H9 (cell line): ENCODE results near the gene SPEF2. TPM values are rescaled to one million over a fixed set of nuclear protein-coding genes. Genes with fewer than 3 reads are reported as not detected.

Source experiments
- DNase-seq: peaks from one replicate; pipeline ENCODE4 v3.0.0-alpha.2; 2017
- H2AFZ ChIP-seq: one replicate; pipeline ENCODE4 v1.6.1; 2013; ENCODE audit warnings: mild to moderate bottlenecking, low read length, control low read depth, moderate library complexity
- H2AK5ac ChIP-seq: 2 replicates; pipeline ENCODE4 v1.6.1; 2013; ENCODE audit warnings: low read length, control low read depth, mixed read lengths; ENCODE audit not compliant: insufficient read length
- H2BK120ac ChIP-seq: one replicate; pipeline ENCODE4 v1.6.1; 2013; ENCODE audit warnings: low read depth, mild to moderate bottlenecking, low read length, control low read depth, inconsistent platforms; ENCODE audit not compliant: poor library complexity, severe bottlenecking
- H2BK12ac ChIP-seq: 2 replicates; pipeline ENCODE4 v1.6.1; 2013; ENCODE audit warnings: low read length, control low read depth, mixed read lengths, low read depth; ENCODE audit not compliant: insufficient read length
- H2BK15ac ChIP-seq: 2 replicates; pipeline ENCODE4 v1.6.1; 2013; ENCODE audit warnings: low read depth, low read length, control low read depth
- H2BK20ac ChIP-seq: one replicate; pipeline ENCODE4 v1.6.1; 2013; ENCODE audit warnings: low read depth, mild to moderate bottlenecking, low read length, control low read depth, inconsistent platforms; ENCODE audit not compliant: poor library complexity, severe bottlenecking
- H2BK5ac ChIP-seq: 2 replicates; pipeline ENCODE4 v1.6.1; 2013; ENCODE audit warnings: low read length, control low read depth, mixed read lengths; ENCODE audit not compliant: insufficient read length
- H3K14ac ChIP-seq: 2 replicates; pipeline ENCODE4 v1.6.1; 2013; ENCODE audit warnings: low read length, control low read depth; ENCODE audit not compliant: insufficient read depth
- H3K18ac ChIP-seq: 2 replicates; pipeline ENCODE4 v1.6.1; 2013; ENCODE audit warnings: low read depth, mild to moderate bottlenecking, mixed read lengths, low read length, control low read depth; ENCODE audit not compliant: insufficient read length
- H3K23ac ChIP-seq: 2 replicates; pipeline ENCODE4 v1.6.1; 2013; ENCODE audit warnings: low read length, control low read depth, mixed read lengths, low read depth; ENCODE audit not compliant: insufficient read length
- H3K23me2 ChIP-seq: 2 replicates; pipeline ENCODE4 v1.6.1; 2013; ENCODE audit warnings: low read depth, mild to moderate bottlenecking, mixed read lengths, low read length, control low read depth; ENCODE audit not compliant: insufficient read length, poor library complexity, severe bottlenecking
- H3K27ac ChIP-seq: 2 replicates; pipeline ENCODE4 v1.5.1; 2013; ENCODE audit warnings: low read length, control low read depth, mixed read lengths, low read depth; ENCODE audit not compliant: insufficient read length
- H3K27me3 ChIP-seq: 2 replicates; pipeline ENCODE4 v1.6.1; 2013; ENCODE audit warnings: low read length, control low read depth, inconsistent platforms; ENCODE audit not compliant: insufficient read depth
- H3K4ac ChIP-seq: 2 replicates; pipeline ENCODE4 v1.6.1; 2013; ENCODE audit warnings: low read depth, mild to moderate bottlenecking, control low read depth, inconsistent platforms, low read length, moderate library complexity
- H3K4me1 ChIP-seq: 2 replicates; pipeline ENCODE4 v1.6.1; 2013; ENCODE audit warnings: low read length, control low read depth, inconsistent platforms; ENCODE audit not compliant: insufficient read depth
- H3K4me2 ChIP-seq: 2 replicates; pipeline ENCODE4 v1.6.1; 2013; ENCODE audit warnings: low read length, control low read depth, mixed read lengths; ENCODE audit not compliant: insufficient read length, insufficient read depth
- H3K56ac ChIP-seq: 2 replicates; pipeline ENCODE4 v1.6.1; 2013; ENCODE audit warnings: low read depth, mild to moderate bottlenecking, mixed read lengths, low read length, control low read depth; ENCODE audit not compliant: insufficient read length
- H3K79me1 ChIP-seq: 2 replicates; pipeline ENCODE4 v1.6.1; 2013; ENCODE audit warnings: low read depth, mild to moderate bottlenecking, moderate library complexity, low read length, control low read depth, inconsistent platforms; ENCODE audit not compliant: insufficient read depth, poor library complexity, severe bottlenecking
- H3K79me2 ChIP-seq: 2 replicates; pipeline ENCODE4 v1.6.1; 2013; ENCODE audit warnings: low read length, control low read depth, inconsistent platforms; ENCODE audit not compliant: insufficient read depth
- H3K9ac ChIP-seq: 2 replicates; pipeline ENCODE4 v1.6.1; 2013; ENCODE audit warnings: low read length, control low read depth, mixed read lengths; ENCODE audit not compliant: insufficient read length; ENCODE audit errors: extremely low read depth
- H3K9me3 ChIP-seq: one replicate; pipeline ENCODE4 v1.6.1; 2013; ENCODE audit warnings: low read depth, low read length, inconsistent platforms; ENCODE audit not compliant: control insufficient read depth
- H3T11ph ChIP-seq: one replicate; pipeline ENCODE4 v1.6.1; 2013; ENCODE audit warnings: mild to moderate bottlenecking, low read length, control low read depth, inconsistent platforms
- H4K20me1 ChIP-seq: one replicate; pipeline ENCODE4 v1.6.1; 2013; ENCODE audit not compliant: control insufficient read depth, insufficient read length, insufficient read depth
- H4K5ac ChIP-seq: 2 replicates; pipeline ENCODE4 v1.6.1; 2013; ENCODE audit warnings: low read depth, mild to moderate bottlenecking, mixed read lengths, low read length, control low read depth; ENCODE audit not compliant: insufficient read length
- H4K8ac ChIP-seq: replicated peaks from 2 replicates; pipeline ENCODE4 v1.6.1; 2013; ENCODE audit warnings: low read length, control low read depth, mixed read lengths, low read depth; ENCODE audit not compliant: insufficient read length
- H4K91ac ChIP-seq: 2 replicates; pipeline ENCODE4 v1.6.1; 2013; ENCODE audit warnings: low read depth, mild to moderate bottlenecking, moderate library complexity, mixed read lengths, low read length, control low read depth; ENCODE audit not compliant: insufficient read length
- H3K27ac Mint-ChIP-seq, 3 experiments: 2 replicates in 2 of 3; 3 replicates in 1 of 3; pipeline ENCODE4 v1.8.0; 2020 to 2021; ENCODE audit warnings: mixed read lengths in 3 of 3, mild to moderate bottlenecking in 1 of 3, moderate library complexity in 1 of 3
- H3K27me3 Mint-ChIP-seq: 2 replicates; pipeline ENCODE4 v1.8.0; 2021; ENCODE audit warnings: low read depth, mild to moderate bottlenecking, moderate library complexity, mixed read lengths
- H3K36me3 Mint-ChIP-seq, 3 experiments: 2 replicates in 2 of 3; 3 replicates in 1 of 3; pipeline ENCODE4 v1.8.0; 2020 to 2021; ENCODE audit warnings: low read depth in 3 of 3, mixed read lengths in 3 of 3; ENCODE audit not compliant: insufficient read depth in 1 of 3
- H3K4me1 Mint-ChIP-seq, 2 experiments: 2 replicates each; pipeline ENCODE4 v1.8.0; 2020; ENCODE audit warnings: mixed read lengths in 2 of 2
- H3K4me3 Mint-ChIP-seq, 2 experiments: 2 replicates in 1 of 2; 3 replicates in 1 of 2; pipeline ENCODE4 v1.8.0; 2020 to 2021; ENCODE audit warnings: mild to moderate bottlenecking in 2 of 2, mixed read lengths in 2 of 2, moderate library complexity in 1 of 2
- H3K9me3 Mint-ChIP-seq, 2 experiments: 2 replicates in 1 of 2; 3 replicates in 1 of 2; pipeline ENCODE4 v1.8.0; 2020; ENCODE audit warnings: mild to moderate bottlenecking in 2 of 2, mixed read lengths in 2 of 2, moderate library complexity in 1 of 2
- CTCF ChIP-seq: fragments of 200-600 bp; sonication (generic); conservative IDR thresholded peaks from 3 replicates; pipeline ENCODE4 v1.8.0; 2021; ENCODE audit warnings: antibody characterized with exemption, mild to moderate bottlenecking
- WGBS: extraction: QIAGEN DNeasy Blood & Tissue Kit; methylation state at CpG from one replicate; pipeline ENCODE4 v1.1.7; 2013; ENCODE audit warnings: missing lambda C conversion rate, low lambda C conversion rate, mixed read lengths; ENCODE audit not compliant: insufficient read length; ENCODE audit errors: extremely low coverage; 5-methylcytosine and 5-hydroxymethylcytosine counted together
- total RNA-seq: library from RNA; stranded (reverse); gene quantifications from 2 replicates; pipeline ENCODE4 v1.2.1, GENCODE V29; 2021

SPEF2 gene
- total RNA-seq, 1 experiment from 2014 or later: 1.0 TPM

GRCh38 chr5:35783551-35783950 lies 165.9 kb downstream of the SPEF2 start:
- no peaks in the 10 kb centered on the region for H3K79me1 ChIP-seq
- H4K8ac ChIP-seq: no peak overlapping the region
- H3K4me2 ChIP-seq: no peak overlapping the region
- H3K18ac ChIP-seq: no peak overlapping the region
- H2BK12ac ChIP-seq: no peak overlapping the region
- H2BK20ac ChIP-seq: no peak overlapping the region
- H3T11ph ChIP-seq: no peak overlapping the region
- no peak overlapping the region for H3K23ac ChIP-seq
- no CpG with 5 or more reads among the region's 1 CpG for WGBS
- Mint-ChIP-seq H3K27me3 (peaks cover 28% of the 10 kb centered on the region), H3K36me3 (no peaks in the 10 kb centered on the region), H3K27ac (no peak overlapping the region), H3K4me1 (no peaks in the 10 kb centered on the region), H3K9me3 (no peaks in the 10 kb centered on the region), H3K4me3 (no peak overlapping the region)
- H4K91ac ChIP-seq: no peak overlapping the region
- no peak overlapping the region for H3K27ac ChIP-seq
- no peaks in the 10 kb centered on the region for H3K23me2 ChIP-seq
- DNase-seq: no peak
- no peak overlapping the region for H2AFZ ChIP-seq
- no peak overlapping the region for H2AK5ac ChIP-seq
- no peak overlapping the region for H3K56ac ChIP-seq
- H3K27me3 ChIP-seq: no peaks in the 10 kb centered on the region
- no peak overlapping the region for H3K4ac ChIP-seq
- no peaks in the 10 kb centered on the region for H3K79me2 ChIP-seq
- H4K20me1 ChIP-seq: no peaks in the 10 kb centered on the region
- no peak overlapping the region for H3K14ac ChIP-seq
- H3K9me3 ChIP-seq: no peaks in the 10 kb centered on the region
- no peaks in the 10 kb centered on the region; the same call in 1 of the 2 replicates for H3K4me1 ChIP-seq
- H2BK5ac ChIP-seq: no peak overlapping the region
- H3K9ac ChIP-seq: no peak overlapping the region
- no peak for TF ChIP-seq CTCF
- H2BK120ac ChIP-seq: no peak overlapping the region
- no peak overlapping the region for H2BK15ac ChIP-seq
- no peak overlapping the region for H4K5ac ChIP-seq
